GM12801 (cell line): Measurements from ENCODE around the gene ETS1.

ENCODE experiments used
- TF ChIP-seq, protein P1 (sequence below): IDR thresholded peaks from one replicate; pipeline ENCODE4 v1.5.1; 2011; ENCODE audit warnings: control low read depth; ENCODE audit not compliant: insufficient read length; ENCODE audit errors: extremely low read depth

The ETS1 gene

DNA sequence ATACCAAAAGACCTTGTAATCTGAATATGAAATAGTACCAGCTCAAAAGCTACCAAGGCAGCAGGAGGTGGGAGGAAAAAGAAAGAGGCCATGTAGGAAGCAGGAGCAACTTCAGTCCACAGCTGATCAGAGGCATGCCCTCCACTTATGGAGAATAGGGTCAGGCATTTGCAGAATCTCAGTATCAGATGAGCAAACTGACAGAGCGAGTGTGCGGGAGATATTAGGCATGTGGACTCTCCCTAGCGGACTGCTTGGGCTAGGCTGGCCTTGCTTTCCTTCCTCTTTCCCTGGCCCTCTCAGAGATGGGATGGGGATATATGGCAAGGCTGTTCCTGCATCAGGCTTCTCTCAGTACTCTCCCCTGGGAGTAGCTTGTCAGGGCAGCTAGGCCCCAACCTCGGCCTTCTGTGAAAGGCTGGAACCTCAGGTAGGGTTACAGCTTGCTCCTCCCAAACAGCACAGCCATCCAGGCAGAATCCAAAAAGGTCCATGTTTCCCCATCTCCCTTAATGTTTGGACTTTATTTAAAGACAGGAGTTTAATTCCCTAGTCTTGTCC lies 37.0 kb downstream of the ETS1 start:
- TF ChIP-seq, protein P1, sequence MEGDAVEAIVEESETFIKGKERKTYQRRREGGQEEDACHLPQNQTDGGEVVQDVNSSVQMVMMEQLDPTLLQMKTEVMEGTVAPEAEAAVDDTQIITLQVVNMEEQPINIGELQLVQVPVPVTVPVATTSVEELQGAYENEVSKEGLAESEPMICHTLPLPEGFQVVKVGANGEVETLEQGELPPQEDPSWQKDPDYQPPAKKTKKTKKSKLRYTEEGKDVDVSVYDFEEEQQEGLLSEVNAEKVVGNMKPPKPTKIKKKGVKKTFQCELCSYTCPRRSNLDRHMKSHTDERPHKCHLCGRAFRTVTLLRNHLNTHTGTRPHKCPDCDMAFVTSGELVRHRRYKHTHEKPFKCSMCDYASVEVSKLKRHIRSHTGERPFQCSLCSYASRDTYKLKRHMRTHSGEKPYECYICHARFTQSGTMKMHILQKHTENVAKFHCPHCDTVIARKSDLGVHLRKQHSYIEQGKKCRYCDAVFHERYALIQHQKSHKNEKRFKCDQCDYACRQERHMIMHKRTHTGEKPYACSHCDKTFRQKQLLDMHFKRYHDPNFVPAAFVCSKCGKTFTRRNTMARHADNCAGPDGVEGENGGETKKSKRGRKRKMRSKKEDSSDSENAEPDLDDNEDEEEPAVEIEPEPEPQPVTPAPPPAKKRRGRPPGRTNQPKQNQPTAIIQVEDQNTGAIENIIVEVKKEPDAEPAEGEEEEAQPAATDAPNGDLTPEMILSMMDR = no peak

DNA sequence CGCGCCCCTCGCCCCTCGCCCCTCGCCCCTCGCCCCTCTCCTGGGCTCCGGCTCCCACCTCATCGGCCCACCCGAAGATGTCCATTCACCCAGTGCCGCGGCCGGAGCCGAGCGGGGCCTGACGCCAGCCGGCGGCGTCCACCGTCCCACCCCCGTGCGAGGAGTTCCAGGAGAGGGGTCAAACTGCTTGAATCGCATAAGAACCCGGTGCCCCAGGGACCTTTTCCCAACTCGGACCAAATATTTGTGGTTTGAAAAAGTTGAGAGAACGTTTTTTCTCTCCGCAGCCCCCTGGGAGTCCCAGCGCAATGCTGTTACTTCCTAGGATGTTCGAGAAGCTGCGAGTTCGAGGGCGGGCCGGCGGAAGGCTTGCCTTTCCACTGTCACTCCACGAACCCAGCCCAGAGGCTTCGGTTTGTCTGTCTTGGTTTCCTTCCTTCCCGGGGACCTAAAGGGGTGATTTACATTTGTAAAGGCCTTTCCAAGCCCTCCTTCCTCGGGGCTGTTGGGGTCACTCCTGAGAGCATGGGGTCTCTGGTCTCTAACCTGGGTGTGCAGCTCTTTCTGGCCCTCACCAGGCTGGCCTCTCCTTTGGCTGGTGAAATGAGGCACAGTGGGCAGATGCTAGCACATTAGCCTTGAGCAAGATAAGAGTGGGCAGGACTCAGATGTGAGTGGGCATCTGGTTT lies 38.0 kb downstream of the ETS1 start:
- TF ChIP-seq, protein P1 = no peak

DNA sequence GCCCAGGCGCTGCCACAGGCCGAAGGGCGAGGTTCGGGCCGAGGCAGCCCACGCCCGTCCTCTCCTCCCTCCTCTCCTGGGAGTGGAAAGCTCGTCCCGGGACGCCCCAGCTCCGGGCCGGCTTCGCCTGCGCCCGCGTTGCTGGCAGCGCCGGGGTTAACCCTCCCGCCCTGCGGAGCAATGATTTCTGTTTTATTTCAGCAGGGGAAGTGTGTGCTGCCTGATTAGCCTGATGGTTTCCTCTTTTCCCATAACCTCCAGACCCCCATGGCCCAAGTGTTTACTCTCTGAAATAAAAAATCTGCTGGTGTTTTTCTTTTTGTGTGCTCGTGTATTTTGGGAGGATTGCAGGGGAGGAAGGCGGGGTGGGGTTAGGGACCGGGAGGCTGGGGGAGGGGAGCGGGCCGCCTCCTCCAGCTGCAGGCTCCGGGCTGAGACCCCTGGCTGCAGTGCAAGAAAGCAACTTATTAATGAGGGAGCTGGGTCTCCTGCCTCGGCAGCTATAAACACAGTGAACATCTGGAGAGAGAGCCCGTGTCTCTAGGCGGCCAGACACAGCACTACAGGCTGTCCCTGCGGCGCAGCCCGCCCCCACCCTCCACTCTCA lies 38.6 kb downstream of the ETS1 start:
- TF ChIP-seq, protein P1 = no peak

DNA sequence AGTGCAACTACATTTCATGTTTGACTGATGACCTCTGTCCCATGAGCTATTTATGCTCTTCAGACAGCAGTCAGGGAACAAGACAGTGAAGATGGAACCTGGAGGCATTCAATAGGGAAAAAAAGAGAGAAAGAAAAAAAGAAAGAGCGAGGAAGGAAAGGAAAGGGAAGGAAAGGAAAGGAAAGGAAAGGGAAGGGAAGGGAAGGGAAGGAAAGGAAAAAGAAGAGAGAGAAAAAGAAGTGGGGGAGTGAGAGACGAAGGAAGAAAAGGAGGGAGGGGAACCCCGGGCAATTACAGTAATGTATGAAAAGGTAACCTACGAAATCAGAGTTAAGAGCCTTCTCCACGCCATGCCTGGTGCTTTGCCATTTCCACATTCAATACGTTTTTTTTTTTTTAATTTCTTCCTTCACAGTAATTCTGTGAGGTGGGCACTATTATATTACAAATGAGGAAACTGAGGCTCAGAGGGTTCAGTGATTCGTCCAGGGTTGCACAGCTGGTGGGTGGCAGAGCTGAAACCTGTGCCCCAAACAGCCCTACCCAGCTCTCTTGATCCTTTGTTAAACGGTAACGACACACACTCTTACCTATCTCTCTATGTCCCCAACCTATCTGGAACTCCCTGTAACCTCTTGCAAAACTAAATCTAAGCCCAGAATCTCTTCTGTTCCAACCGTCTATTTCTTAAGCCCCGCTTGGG lies 39.3 kb downstream of the ETS1 start:
- TF ChIP-seq, protein P1 = no peak

DNA sequence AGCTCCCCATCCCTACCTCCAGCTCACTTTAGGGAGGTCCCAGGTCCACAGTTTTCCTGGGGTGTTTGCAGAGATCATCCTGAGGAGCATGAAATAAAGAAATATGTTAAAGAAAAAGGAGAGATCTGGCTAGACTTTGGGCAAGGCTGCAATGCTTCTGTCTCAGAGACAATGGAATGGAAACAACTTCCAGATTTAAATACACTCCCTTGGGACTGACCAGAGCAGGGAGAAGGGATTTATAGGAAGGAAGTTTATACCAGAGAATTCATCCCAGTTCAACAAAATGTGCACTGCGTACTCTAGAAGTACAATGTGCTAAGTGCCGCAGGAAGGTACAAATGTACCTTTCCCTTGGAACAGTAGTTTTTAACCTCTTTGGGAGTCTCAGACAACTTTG lies 40.4 kb downstream of the ETS1 start:
- TF ChIP-seq, protein P1 = no peak

DNA sequence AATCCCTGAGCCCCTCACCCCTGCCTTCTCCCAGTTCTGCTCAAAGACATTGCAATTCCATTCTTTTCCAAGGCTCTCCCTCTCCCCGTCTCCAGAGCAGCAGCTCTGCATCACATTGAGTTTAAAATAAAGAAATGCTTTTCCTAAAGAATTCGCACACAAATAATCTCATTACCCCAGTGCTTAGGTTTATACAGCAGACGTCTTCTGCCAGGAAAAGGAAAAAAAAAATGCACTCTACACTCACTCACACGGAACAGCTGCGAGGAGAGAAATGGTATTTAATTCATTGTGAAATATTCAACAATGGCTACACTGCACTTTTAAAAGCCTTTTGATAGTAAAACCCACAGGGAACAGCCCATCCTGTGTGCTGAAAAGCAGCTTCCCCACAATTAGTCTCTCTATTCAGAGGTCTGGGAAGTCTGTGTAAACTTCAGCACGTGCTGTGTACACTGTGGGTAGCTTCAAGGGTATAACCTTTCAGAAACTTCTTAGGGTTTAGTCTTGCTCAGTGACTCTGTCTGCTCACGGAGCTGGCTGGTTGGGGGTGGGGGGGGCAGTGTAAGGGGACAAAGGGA lies 42.8 kb downstream of the ETS1 start:
- TF ChIP-seq, protein P1 = no peak

DNA sequence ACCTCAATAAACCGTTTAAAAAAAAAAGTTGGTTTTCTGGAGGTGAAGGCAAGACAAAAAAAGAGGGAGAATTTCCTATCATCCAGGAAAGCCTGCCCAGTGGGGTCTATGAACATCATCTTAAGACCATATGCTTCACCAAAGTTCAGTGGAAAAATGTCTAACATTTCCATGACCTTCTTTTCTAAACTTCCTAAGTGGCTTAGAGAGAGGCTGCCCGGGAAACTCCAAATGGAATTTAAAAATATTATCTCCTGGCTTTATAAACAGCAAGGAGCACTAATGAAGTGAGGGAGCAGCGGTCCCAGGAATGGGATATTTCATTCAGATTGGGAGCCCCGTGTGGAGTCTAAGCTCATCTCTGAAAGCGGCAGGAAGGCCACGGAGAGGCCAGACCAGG lies 46.9 kb downstream of the ETS1 start:
- TF ChIP-seq, protein P1 = no peak
